Measurements from ENCODE around the gene CALB2. TPM values are rescaled to one million over a fixed set of nuclear protein-coding genes. Genes with fewer than 3 reads are reported as not detected.

Gene CALB2
- total and polyA plus RNA-seq, 2 donors (not counting 3 experiments of a cell fraction or from before 2014, with no cell fraction given), result not detected

DNA sequence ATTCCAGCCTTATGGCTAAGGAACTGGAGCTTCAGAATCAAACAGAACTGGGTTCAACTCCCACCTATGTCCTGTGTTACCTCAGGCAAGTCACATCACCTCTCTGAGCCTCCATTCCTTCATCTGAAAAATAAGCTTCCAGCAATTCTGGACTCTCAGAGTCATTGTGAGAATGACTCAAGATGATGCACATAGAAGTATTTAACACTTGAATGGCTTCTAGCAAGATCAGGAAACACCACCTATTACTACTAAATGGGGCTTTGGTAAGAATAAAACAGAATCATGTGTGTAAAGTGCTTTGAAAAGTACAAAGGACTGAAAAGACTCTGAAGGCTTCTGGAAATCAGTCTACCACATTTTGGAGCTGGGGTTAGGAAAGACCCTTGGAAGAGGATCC lies 30.8 kb upstream of the CALB2 start:
- POLR2A ChIA-PET, result no interaction called here
- CTCF ChIA-PET, result interaction anchor here (4.4 kb wide), 1 partner anchor 16 kb away, joined by 38 read pairs; no protein-coding TSS in a partner anchor
- Histone ChIP-seq H3K4me3 (replicated peaks in 1 of 3; ENCODE audit: insufficient read depth in 1 of 3, low read depth in 1 of 3, low read length in 3 of 3) (no peak overlapping the region), H2AFZ (ENCODE audit: low read depth, low read length) (no peak overlapping the region), H3K27ac (ENCODE audit: insufficient read depth, low read depth, low read length) (no peak overlapping the region), H3K4me2 (ENCODE audit: insufficient read depth, low read length) (no peak overlapping the region), H3K9me1 (replicated peaks; ENCODE audit: control insufficient read depth, extremely low read depth, insufficient read depth, low read length) (no peaks in the 10 kb centered on the region), H3K9me3 (replicated peaks; ENCODE audit: control insufficient read depth, insufficient read depth, low read length) (no peaks in the 10 kb centered on the region), H4K20me1 (replicated peaks; ENCODE audit: control insufficient read depth, extremely low read depth, insufficient read depth, low read length) (no peaks in the 10 kb centered on the region), H3K79me2 (ENCODE audit: control insufficient read depth, insufficient read depth, low read length) (no peaks in the 10 kb centered on the region), H3K4me1 (ENCODE audit: control insufficient read depth, extremely low read depth, insufficient read depth, low read length) (no peaks in the 10 kb centered on the region), H3K9ac (replicated peaks; ENCODE audit: extremely low read depth, insufficient read depth, low read length) (no peak overlapping the region), H3K36me3 (ENCODE audit: control insufficient read depth in 2 of 2, extremely low read depth in 1 of 2, insufficient read depth in 2 of 2, low read length in 2 of 2) (no peaks in the 10 kb centered on the region), H3K27me3 (ENCODE audit: control insufficient read depth in 2 of 2, insufficient read depth in 2 of 2, low read length in 2 of 2) (no peaks in the 10 kb centered on the region)
- FAIRE-seq, result no peak
- BruUV-seq (replicated peaks), result no TSS peak
- intact Hi-C loops (cut with micrococcal nuclease), result no loop called here
- DNase-seq (ENCODE audit: low read depth, low spot score), result no peak
- dilution Hi-C loops (cut with MboI; ENCODE audit: extremely low pct_ligation_motif_present, low sequenced_read_pairs), result no loop called here
- no peak for TF ChIP-seq EZH2 (IDR thresholded peaks at IDR 0.05; ENCODE audit: borderline replicate concordance, low read depth, low read length, severe bottlenecking)
- TF ChIP-seq JUN (IDR thresholded peaks at IDR 0.05; ENCODE audit: borderline replicate concordance, insufficient read depth, insufficient read length, low read depth), result no peak
- TF ChIP-seq GATA2 (IDR thresholded peaks at IDR 0.05; ENCODE audit: insufficient read depth, insufficient read length, low read depth, low read length), result no peak
- TF ChIP-seq POLR2AphosphoS5 (IDR thresholded peaks at IDR 0.05; ENCODE audit: insufficient read depth, low read depth, low read length), result no peak
- no peak for TF ChIP-seq MYC (IDR thresholded peaks at IDR 0.05; ENCODE audit: low read depth, low read length)
- TF ChIP-seq FOS (IDR thresholded peaks at IDR 0.05; ENCODE audit: borderline replicate concordance, insufficient read depth, low read length), result no peak
- TF ChIP-seq CTCF (IDR thresholded peaks at IDR 0.05; ENCODE audit: extremely low read depth in 1 of 2, insufficient read depth in 1 of 2, low read depth in 1 of 2, low read length in 2 of 2), result no peak
- TF ChIP-seq MAX (IDR thresholded peaks at IDR 0.05; ENCODE audit: insufficient read depth, insufficient read length), result no peak
- TF ChIP-seq POLR2A (IDR thresholded peaks at IDR 0.05; ENCODE audit: low read depth, low read length), result no peak
